HG02763 (cell line): ENCODE measurements around the gene NIPAL3.
"Not testable (repeated sequence)": the region's sequence is repeated elsewhere in the genome, so short reads cannot be mapped to it uniquely, and the experiment has no call there.

ENCODE experiments used
- ATAC-seq: cut with Tn5 transposase; IDR thresholded peaks from one replicate; pipeline ENCODE4 v1.9.1; 2021; ENCODE audit warnings: mild to moderate bottlenecking, moderate library complexity; ENCODE audit not compliant: unreplicated experiment

The NIPAL3 gene

DNA sequence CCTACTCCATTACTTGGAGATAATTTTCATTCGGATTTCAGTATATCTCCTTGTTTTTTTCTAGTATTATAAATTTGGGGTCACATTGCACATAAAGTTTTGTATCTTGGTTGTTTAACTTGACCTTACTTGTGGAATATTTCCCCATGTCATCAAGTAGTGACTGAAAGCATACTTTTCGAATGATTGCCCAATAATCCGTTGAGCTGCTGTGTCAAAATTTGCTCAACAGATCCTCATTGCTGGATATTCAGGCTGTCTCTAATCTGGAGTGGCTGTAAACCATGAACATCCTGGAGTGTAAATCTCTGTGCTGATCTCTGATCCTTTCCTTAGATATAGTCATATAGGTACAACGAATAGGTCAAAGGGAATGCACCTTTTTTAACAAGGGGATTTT lies 4.9 kb downstream of the NIPAL3 start:
- no peak for ATAC-seq

GRCh38 chr1:24421502-24421901 lies 5.9 kb downstream of the NIPAL3 start:
- ATAC-seq = no peak

- ATAC-seq = no peak
These were observed 8.6 kb downstream of the NIPAL3 start for GRCh38 chr1:24424207-24424606.

GRCh38 chr1:24424990-24425389 lies 9.4 kb downstream of the NIPAL3 start:
- ATAC-seq = no peak

DNA sequence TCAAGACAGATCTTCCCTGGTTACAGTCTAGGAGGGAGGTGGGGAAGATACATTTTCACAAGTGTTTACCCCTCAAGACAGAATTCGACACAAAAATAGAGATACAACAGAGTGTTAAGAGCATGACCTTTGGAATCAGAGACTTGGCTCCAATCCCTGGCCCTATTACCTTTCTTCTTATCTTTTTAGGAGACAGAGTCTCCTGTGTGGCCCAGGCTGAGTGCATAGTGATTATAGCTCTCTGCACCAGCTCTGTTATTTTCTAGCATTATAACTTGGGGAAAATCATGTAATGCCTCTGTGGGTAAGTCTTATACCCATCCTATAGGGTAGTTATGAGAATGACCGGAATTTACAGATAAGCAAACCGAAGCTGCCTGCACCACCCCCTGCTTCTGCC lies 9.8 kb downstream of the NIPAL3 start:
- ATAC-seq = no peak

GRCh38 chr1:24425922-24426321 lies 10.3 kb downstream of the NIPAL3 start:
- no peak for ATAC-seq

DNA sequence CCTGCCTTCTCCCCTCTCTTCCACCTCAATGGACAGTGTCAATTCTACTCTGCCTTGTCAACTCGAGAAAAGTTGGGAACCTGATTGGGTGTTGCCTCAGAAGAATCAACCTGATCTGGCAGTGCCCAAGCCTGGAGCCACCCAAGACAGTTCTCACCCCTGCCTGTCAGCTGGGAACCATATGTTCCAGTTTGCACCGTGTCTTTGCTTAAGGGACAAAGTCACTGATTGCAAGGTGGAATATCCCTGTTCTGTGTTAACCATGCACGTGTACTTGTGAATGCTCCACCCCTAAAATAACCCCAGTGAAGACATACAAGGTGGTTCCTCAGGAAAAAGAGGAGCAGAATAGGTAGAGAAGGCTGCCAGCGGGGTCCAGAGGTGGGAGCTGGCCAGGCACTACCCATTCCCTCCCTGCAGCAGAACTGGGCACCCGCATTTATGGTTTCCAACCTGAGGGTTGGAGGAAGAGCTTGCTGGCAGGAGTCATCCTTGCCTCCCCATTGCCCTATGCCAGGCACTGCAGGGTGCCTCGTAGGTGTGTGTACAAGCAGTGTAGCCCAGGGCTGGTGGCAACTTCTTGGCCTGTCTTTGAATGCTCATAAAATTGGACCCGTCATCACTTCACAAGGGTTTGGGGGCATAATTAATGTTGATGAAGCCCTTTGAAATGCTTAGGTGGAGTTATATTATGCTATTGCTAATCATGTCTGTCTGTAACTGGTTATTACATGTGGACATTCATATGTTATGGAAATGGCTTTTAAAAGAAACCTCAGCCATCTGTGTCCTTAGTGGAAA lies 11.3 kb downstream of the NIPAL3 start:
- no peak for ATAC-seq

- ATAC-seq = no peak
These were observed 11.9 kb downstream of the NIPAL3 start for GRCh38 chr1:24427545-24427862.

DNA sequence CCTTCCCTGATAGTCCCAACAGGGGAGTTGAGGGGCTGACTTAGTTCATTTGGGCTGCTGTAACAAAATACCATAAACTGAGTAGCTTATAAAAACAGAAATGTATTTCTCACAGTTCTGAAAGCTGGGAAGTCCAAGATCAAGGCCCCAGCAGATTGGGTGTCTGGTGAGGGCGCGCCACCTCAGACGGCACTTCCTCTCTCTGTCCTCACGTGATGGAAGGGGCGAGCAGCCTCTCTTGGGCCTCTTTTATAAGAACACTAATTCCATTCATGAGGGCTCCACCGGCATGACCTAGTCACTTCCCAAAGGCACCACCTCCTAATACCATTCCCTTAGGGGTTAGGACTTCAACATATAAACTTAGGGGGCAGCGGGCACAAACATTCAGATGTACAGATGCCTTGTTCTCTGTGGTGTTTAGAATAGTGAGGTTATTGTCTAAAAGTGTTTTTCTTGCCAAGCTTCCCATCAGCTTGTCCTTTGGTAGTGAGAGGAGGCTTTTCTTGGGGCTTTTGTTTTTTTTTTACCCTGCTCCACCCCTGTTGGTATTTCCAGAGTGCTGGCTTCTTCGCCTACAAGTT lies 20.3 kb downstream of the NIPAL3 start:
- no peak for ATAC-seq

DNA sequence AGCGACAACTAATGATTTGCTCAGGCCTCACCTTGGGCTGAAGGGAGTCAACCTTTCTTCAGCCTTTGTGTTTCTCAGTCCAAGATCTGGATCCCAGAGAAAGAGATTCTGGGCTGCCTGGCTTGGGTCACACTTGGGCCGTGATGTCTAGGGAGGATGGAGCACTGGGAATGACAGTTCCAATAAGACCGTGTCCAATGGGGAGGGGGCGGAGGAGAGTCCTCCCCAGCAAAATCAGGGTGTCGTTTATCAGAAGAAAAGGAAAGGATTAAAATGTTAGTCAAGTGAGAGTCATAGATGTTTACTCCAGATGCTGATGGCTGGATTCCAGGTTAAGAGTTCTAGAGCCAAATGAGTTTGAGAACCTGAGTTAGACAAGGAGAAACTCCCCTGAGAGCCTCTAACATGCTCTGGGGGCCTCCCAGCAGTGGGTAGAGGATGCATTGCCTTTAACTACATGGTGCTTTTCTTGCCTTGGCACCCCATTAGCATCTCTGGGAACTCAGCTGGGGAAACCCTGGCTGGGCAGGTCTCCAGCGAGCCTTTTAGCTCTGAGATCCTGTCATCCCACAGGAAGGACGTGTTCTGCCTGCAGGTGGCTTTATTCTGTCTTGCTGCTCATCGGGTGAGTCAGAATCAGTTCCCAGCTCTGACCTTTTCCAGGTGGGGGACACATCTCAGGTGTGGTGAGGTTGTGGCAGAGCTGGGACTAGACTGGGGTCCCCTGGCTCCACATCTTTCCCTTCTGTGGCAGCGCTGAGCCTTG lies 22.2 kb downstream of the NIPAL3 start:
- ATAC-seq = no peak

DNA sequence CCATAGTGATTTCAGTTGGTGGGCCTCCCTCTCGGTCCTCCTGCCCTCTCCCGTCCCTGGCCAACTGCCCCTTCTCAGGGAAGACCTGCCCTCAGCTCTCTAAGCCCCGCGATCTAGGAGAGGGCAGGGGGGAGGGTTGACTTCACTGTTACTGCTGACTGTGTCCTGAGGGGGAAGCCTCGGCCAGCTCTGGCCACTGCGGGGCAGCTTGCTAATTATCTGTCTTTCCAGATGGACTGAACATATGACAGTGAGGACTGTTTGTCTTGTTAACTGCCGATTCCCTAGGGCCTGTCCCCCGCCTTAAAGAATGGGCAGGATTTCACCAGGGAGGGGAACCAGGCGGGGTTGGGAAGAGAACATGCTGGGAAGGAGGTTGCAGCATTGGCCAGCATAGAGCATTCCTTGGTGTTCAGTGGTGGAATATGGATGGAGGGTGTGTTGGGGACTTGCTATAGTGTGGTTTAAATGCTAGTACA lies 22.9 kb downstream of the NIPAL3 start:
- no peak for ATAC-seq

DNA sequence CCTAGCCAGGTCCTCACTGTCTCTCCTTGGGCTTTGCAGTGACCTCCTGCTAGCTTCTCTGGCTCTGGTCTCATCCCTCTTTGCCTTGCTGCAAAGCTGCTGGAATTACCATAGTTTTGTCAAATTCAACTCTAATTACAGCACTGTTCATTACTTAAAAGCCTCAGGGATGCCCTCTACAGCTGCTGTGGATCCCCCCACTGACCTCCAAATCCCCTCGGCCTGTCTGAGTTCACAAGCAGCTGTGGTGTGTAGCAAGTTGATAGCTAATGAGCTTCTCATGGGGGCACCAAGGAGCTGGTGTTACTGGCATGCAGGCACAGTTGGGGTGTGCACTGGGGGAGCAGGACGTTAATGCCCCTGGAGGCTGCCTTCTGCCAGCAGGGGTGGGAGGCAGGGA lies 24.8 kb downstream of the NIPAL3 start:
- no peak for ATAC-seq

GRCh38 chr1:24441480-24441879 lies 25.9 kb downstream of the NIPAL3 start:
- ATAC-seq = no peak

GRCh38 chr1:24441996-24442668 lies 26.5 kb downstream of the NIPAL3 start:
- ATAC-seq = no peak

GRCh38 chr1:24442764-24443163 lies 27.2 kb downstream of the NIPAL3 start:
- ATAC-seq = no peak

DNA sequence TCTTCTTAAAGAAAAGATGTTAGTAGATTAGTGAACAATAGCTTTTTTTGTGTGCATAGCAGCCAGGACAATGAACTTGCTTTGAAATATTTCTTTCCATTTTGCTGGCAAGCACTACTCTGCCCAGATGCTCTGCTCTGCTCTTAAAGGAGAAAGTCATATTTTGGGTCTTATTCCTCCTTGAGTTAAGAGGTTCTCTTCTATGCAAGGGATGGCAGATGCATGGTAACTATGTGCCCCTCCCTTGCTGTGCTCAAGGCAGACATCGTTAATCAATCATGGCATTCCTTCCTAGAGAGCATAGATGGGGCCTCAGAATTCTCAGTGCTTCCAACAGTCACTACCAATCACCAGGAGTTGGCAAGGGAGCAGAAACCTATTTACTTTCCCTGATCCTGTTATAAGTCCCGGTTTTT lies 27.6 kb downstream of the NIPAL3 start:
- ATAC-seq = no peak

GRCh38 chr1:24446446-24446845 lies 30.8 kb downstream of the NIPAL3 start:
- not testable (repeated sequence) for ATAC-seq

DNA sequence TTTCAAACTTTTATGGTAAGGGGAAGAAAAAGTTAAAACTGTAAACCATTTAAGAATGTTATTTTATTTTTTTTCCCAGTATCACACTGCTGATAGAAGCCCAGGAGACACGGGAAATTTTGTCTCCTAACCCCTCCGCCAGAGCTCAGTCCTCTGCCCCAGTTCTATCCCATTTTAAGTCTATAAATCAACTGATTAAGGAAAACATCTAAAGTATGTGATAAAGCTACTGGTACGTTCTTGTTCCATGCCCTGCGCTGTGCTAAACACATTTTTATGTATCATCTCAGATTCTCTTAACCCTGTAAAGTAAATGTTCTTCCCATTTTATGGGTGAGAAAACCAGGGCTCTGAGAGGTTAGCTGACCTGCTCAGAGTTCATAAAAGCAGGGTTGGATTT lies 34.7 kb downstream of the NIPAL3 start:
- ATAC-seq = no peak

- no peak for ATAC-seq
These were observed 35.3 kb downstream of the NIPAL3 start for GRCh38 chr1:24450857-24451397.

DNA sequence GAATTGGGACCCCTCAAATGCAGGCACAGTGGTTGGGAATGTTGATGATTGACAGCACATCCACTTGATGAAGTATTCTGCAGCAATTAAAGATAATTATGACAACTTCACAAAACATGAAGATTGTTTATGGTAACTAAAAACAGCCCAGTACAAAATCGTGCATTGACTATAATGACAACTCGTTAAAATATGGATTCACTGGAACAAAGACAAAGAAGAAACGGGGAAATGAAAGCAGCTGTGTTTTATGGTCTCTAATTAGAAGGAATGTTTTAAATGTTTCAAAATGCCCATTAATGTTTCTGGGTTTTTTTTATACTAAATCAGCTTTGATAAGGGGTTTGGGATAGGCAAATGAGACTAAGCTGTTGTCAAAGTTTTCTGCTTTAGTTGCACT lies 36.1 kb downstream of the NIPAL3 start:
- no peak for ATAC-seq

- no peak for ATAC-seq
These were observed 37.4 kb downstream of the NIPAL3 start for GRCh38 chr1:24452922-24453485.
